DOHH2 (cell line): ENCODE measurements around the gene SLC37A1.

Experiments
- H3F3A ChIP-seq: fragments of 200-600 bp; sonication (generic), shearing (Covaris generic); 2 replicates; pipeline ENCODE4 v1.6.0; 2016; ENCODE audit warnings: antibody characterized with exemption, mild to moderate bottlenecking; ENCODE audit not compliant: control insufficient read depth, insufficient read depth
- H3K27ac ChIP-seq: fragments of 200-600 bp; sonication (generic); 2 replicates; pipeline ENCODE4 v1.5.1; 2014; ENCODE audit warnings: low read depth, mild to moderate bottlenecking, low read length, moderate library complexity
- H3K27me3 ChIP-seq: fragments of 200-600 bp; sonication (generic); 2 replicates; pipeline ENCODE4 v1.6.1; 2014; ENCODE audit warnings: mild to moderate bottlenecking, low read length, mixed read lengths; ENCODE audit not compliant: control insufficient read depth
- H3K36me3 ChIP-seq: fragments of 200-600 bp; sonication (generic); 2 replicates; pipeline ENCODE4 v1.6.1; 2014; ENCODE audit warnings: mild to moderate bottlenecking, low read length, moderate library complexity, mixed read lengths; ENCODE audit not compliant: control insufficient read depth
- H3K4me1 ChIP-seq: fragments of 200-600 bp; sonication (generic); 2 replicates; pipeline ENCODE4 v1.6.1; 2014; ENCODE audit warnings: mild to moderate bottlenecking, low read length, mixed read lengths; ENCODE audit not compliant: control insufficient read depth
- H3K4me2 ChIP-seq: fragments of 200-600 bp; sonication (generic); 2 replicates; pipeline ENCODE4 v1.6.0; 2014; ENCODE audit warnings: mild to moderate bottlenecking, low read length, moderate library complexity
- H3K4me3 ChIP-seq: fragments of 200-600 bp; sonication (generic); 2 replicates; pipeline ENCODE4 v1.5.1; 2014; ENCODE audit warnings: mild to moderate bottlenecking, low read length, mixed read lengths
- H3K79me2 ChIP-seq: fragments of 200-600 bp; sonication (generic); 2 replicates; pipeline ENCODE4 v1.6.1; 2014; ENCODE audit warnings: mild to moderate bottlenecking, low read length, mixed read lengths; ENCODE audit not compliant: control insufficient read depth
- H3K9me2 ChIP-seq: fragments of 200-600 bp; sonication (generic); replicated peaks from 2 replicates; pipeline ENCODE4 v1.6.1; 2014; ENCODE audit warnings: mild to moderate bottlenecking, low read length, mixed read lengths; ENCODE audit not compliant: control insufficient read depth
- H3K9me3 ChIP-seq: fragments of 200-600 bp; sonication (generic); 2 replicates; pipeline ENCODE4 v1.6.1; 2014; ENCODE audit warnings: antibody characterized with exemption, low read length, mixed read lengths; ENCODE audit not compliant: control insufficient read depth, insufficient read depth
- H4K20me1 ChIP-seq: fragments of 200-600 bp; sonication (generic); 2 replicates; pipeline ENCODE4 v1.6.0; 2014; ENCODE audit warnings: low read depth, mild to moderate bottlenecking, antibody characterized with exemption, low read length, moderate library complexity; ENCODE audit not compliant: control insufficient read depth, insufficient read depth
- EZH2phosphoT487 ChIP-seq: fragments of 200-600 bp; sonication (generic); IDR thresholded peaks from 2 replicates; pipeline ENCODE4 v1.6.1; 2017; ENCODE audit warnings: borderline replicate concordance, mild to moderate bottlenecking, antibody characterized with exemption, low read length, moderate library complexity, mixed read lengths
- TF ChIP-seq, protein P1 (sequence below): fragments of 200-600 bp; sonication (generic); IDR thresholded peaks from one replicate; pipeline ENCODE4 v1.5.1; 2014; ENCODE audit warnings: antibody characterized with exemption, mild to moderate bottlenecking, low read depth, low read length; ENCODE audit not compliant: poor library complexity, severe bottlenecking

The SLC37A1 gene

GRCh38 chr21:42578761-42579415, 65.2 kb downstream of the SLC37A1 start:
- H3K9me2 ChIP-seq = no peaks in the 10 kb centered on the region
- H3F3A ChIP-seq = no peaks in the 10 kb centered on the region
- H3K27ac ChIP-seq = no peak overlapping the region
- H3K79me2 ChIP-seq = no peaks in the 10 kb centered on the region
- H3K4me3 ChIP-seq = no peak overlapping the region
- no peaks in the 10 kb centered on the region for H3K27me3 ChIP-seq
- no peak for TF ChIP-seq EZH2phosphoT487
- TF ChIP-seq, protein P1, sequence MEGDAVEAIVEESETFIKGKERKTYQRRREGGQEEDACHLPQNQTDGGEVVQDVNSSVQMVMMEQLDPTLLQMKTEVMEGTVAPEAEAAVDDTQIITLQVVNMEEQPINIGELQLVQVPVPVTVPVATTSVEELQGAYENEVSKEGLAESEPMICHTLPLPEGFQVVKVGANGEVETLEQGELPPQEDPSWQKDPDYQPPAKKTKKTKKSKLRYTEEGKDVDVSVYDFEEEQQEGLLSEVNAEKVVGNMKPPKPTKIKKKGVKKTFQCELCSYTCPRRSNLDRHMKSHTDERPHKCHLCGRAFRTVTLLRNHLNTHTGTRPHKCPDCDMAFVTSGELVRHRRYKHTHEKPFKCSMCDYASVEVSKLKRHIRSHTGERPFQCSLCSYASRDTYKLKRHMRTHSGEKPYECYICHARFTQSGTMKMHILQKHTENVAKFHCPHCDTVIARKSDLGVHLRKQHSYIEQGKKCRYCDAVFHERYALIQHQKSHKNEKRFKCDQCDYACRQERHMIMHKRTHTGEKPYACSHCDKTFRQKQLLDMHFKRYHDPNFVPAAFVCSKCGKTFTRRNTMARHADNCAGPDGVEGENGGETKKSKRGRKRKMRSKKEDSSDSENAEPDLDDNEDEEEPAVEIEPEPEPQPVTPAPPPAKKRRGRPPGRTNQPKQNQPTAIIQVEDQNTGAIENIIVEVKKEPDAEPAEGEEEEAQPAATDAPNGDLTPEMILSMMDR = no peak
- H3K9me3 ChIP-seq = peaks cover 16% of the 10 kb centered on the region; the same call in 1 of the 2 replicates
- no peaks in the 10 kb centered on the region for H4K20me1 ChIP-seq
- H3K4me1 ChIP-seq = no peaks in the 10 kb centered on the region
- H3K4me2 ChIP-seq = no peak overlapping the region
- peaks cover 13% of the 10 kb centered on the region for H3K36me3 ChIP-seq

- H3K4me1 ChIP-seq = no peaks in the 10 kb centered on the region
- H3K27me3 ChIP-seq = no peaks in the 10 kb centered on the region
- no peak for TF ChIP-seq EZH2phosphoT487
- TF ChIP-seq, protein P1 = no peak
- no peak overlapping the region for H3K27ac ChIP-seq
- H3K4me3 ChIP-seq = no peak overlapping the region
- no peaks in the 10 kb centered on the region for H3K9me2 ChIP-seq
- H3K79me2 ChIP-seq = no peaks in the 10 kb centered on the region
- H4K20me1 ChIP-seq = no peaks in the 10 kb centered on the region
- H3K9me3 ChIP-seq = peaks cover 16% of the 10 kb centered on the region; the same call in 1 of the 2 replicates
- H3K36me3 ChIP-seq = peaks cover 13% of the 10 kb centered on the region
- no peak overlapping the region for H3K4me2 ChIP-seq
- no peaks in the 10 kb centered on the region for H3F3A ChIP-seq
Measured at GRCh38 chr21:42579456-42580075, 65.9 kb downstream of the SLC37A1 start.

DNA sequence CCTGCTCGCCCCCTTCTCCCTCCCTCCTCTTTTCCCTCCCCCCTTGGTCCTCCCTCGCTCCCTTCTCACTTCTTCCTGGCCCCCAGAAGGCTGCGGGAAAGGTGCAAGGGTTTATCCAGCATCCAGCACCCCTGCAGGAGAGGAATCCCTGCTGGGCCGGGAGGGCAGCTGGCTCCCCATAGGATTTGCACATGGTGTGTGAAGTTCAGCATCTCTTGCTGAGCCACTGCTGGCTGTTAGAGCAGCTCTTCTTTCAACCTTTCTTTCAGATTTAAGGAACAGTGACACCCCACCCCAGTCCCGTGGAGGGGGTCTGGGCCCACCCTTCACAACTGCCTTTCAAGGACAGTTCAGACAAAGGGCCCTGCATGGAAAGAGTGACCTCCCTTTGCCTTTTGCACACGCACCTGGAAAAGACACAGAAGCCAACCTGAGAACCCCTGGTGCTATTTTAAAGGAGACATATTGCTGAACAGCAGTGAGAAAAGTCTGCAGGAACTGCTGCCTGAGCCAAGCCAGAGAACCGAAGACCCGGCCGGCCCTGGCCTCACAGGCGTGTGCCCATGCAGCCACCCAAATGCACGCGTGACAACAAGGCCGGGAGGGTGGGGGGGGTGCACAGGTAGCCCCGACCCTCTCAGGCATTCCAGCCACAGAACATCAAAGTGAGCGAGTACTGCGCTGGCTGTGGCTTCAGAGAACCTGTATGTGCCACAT, 66.6 kb downstream of the SLC37A1 start:
- TF ChIP-seq EZH2phosphoT487 = no peak
- TF ChIP-seq, protein P1 = no peak
- H3K9me2 ChIP-seq = no peaks in the 10 kb centered on the region
- H3K27me3 ChIP-seq = no peaks in the 10 kb centered on the region
- no peaks in the 10 kb centered on the region for H3K79me2 ChIP-seq
- no peak overlapping the region for H3K27ac ChIP-seq
- no peak overlapping the region for H3K4me3 ChIP-seq
- no peaks in the 10 kb centered on the region for H3K4me1 ChIP-seq
- no peaks in the 10 kb centered on the region for H4K20me1 ChIP-seq
- peaks cover 14% of the 10 kb centered on the region; the same call in 1 of the 2 replicates for H3K9me3 ChIP-seq
- H3K4me2 ChIP-seq = no peak overlapping the region
- H3F3A ChIP-seq = no peaks in the 10 kb centered on the region
- H3K36me3 ChIP-seq = peaks cover 8% of the 10 kb centered on the region
